Measurements from ENCODE around the gene CBR3. TPM values are rescaled to one million over a fixed set of nuclear protein-coding genes. Genes with fewer than 3 reads are reported as not detected.

Gene CBR3
- total and polyA plus RNA-seq, 2 donors (not counting 3 experiments of a cell fraction or from before 2014, with no cell fraction given) = 9.7 to 13.3 TPM

DNA sequence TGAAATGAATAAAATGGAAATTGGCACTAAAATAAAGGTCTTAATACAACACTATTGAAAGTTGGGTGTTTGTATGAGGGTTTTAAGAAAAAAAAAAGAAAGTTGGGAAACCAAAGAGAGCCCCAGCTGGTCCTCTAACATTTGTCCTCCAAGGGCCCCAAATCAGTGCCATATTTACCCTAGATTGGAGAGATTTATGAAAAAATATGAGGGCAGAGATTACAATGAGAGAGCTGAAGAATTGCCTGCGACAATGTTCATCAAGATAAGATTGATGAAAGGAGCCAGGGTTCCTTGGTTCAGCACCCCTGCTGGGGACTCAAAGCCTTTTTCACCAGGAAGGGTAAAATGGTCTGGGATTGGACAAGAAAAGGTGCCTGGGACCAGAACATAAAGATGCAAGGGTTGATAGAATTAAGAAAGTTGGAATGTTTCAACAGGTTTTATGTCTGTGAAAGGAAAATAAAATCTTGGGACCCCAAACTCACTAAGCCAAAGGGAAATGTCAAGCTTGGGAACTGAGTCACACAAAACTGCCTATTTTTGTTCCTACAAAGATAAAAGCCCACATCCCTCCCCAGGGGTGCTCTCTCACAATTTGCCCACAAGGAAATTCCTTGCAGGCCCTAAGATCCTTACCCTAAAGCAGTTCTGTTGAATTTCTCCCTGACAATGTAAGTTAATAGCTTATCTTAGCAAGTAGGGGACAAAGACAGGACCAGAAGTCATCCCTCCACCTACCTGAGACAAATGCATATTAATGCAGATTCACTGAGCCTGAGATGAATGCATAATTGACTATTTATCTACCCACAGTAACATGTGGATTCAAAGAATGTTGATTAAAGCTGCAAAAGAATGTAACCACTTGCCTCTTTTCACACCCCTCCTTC, 38.2 kb upstream of the CBR3 start:
- Histone ChIP-seq H3K4me3 (replicated peaks in 1 of 3; ENCODE audit: insufficient read depth in 1 of 3, low read depth in 1 of 3, low read length in 3 of 3) (no peak overlapping the region), H3K79me2 (ENCODE audit: control insufficient read depth, insufficient read depth, low read length) (no peaks in the 10 kb centered on the region), H3K27ac (ENCODE audit: insufficient read depth, low read depth, low read length) (no peak overlapping the region), H2AFZ (ENCODE audit: low read depth, low read length) (no peak overlapping the region), H3K9me3 (replicated peaks; ENCODE audit: control insufficient read depth, insufficient read depth, low read length) (peaks cover 5% of the 10 kb centered on the region), H3K36me3 (ENCODE audit: control insufficient read depth in 2 of 2, extremely low read depth in 1 of 2, insufficient read depth in 2 of 2, low read length in 2 of 2) (no peaks in the 10 kb centered on the region), H3K9ac (replicated peaks; ENCODE audit: extremely low read depth, insufficient read depth, low read length) (no peak overlapping the region), H3K27me3 (ENCODE audit: control insufficient read depth in 2 of 2, insufficient read depth in 2 of 2, low read length in 2 of 2) (peaks cover 18 to 22% of the 10 kb centered on the region in 2 experiments), H3K9me1 (replicated peaks; ENCODE audit: control insufficient read depth, extremely low read depth, insufficient read depth, low read length) (no peaks in the 10 kb centered on the region), H3K4me2 (ENCODE audit: insufficient read depth, low read length) (no peak overlapping the region), H3K4me1 (ENCODE audit: control insufficient read depth, extremely low read depth, insufficient read depth, low read length) (peaks cover 3% of the 10 kb centered on the region), H4K20me1 (replicated peaks; ENCODE audit: control insufficient read depth, extremely low read depth, insufficient read depth, low read length) (no peaks in the 10 kb centered on the region)
- dilution Hi-C loops (cut with MboI; ENCODE audit: extremely low pct_ligation_motif_present, low sequenced_read_pairs) (no loop called here), intact Hi-C loops (cut with micrococcal nuclease) (no loop called here)
- TF ChIP-seq GATA2 (IDR thresholded peaks at IDR 0.05; ENCODE audit: insufficient read depth, insufficient read length, low read depth, low read length) = no peak
- no peak for TF ChIP-seq FOS (IDR thresholded peaks at IDR 0.05; ENCODE audit: borderline replicate concordance, insufficient read depth, low read length)
- TF ChIP-seq CTCF (IDR thresholded peaks at IDR 0.05; ENCODE audit: extremely low read depth in 1 of 2, insufficient read depth in 1 of 2, low read depth in 1 of 2, low read length in 2 of 2) = no peak
- no peak for TF ChIP-seq POLR2A (IDR thresholded peaks at IDR 0.05; ENCODE audit: low read depth, low read length)
- no peak for TF ChIP-seq JUN (IDR thresholded peaks at IDR 0.05; ENCODE audit: borderline replicate concordance, insufficient read depth, insufficient read length, low read depth)
- TF ChIP-seq POLR2AphosphoS5 (IDR thresholded peaks at IDR 0.05; ENCODE audit: insufficient read depth, low read depth, low read length) = no peak
- TF ChIP-seq, protein P1, sequence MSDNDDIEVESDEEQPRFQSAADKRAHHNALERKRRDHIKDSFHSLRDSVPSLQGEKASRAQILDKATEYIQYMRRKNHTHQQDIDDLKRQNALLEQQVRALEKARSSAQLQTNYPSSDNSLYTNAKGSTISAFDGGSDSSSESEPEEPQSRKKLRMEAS (IDR thresholded peaks at IDR 0.05; ENCODE audit: insufficient read depth, insufficient read length) = no peak
- no peak for TF ChIP-seq EZH2 (IDR thresholded peaks at IDR 0.05; ENCODE audit: borderline replicate concordance, low read depth, low read length, severe bottlenecking)
- no peak for TF ChIP-seq MYC (IDR thresholded peaks at IDR 0.05; ENCODE audit: low read depth, low read length)
- DNase-seq (ENCODE audit: low read depth, low spot score) (no peak), FAIRE-seq (no peak)
- ChIA-PET POLR2A (no interaction called here), CTCF (interaction anchor here (1.1 to 1.7 kb wide), 3 partner anchors 8 to 27 kb away, joined by 3 to 6 read pairs (median 4); no protein-coding TSS in a partner anchor)
- no TSS peak for BruUV-seq (replicated peaks)

Measured in endothelial cell of umbilical vein (primary cell).